T-helper 22 cell (primary cell): ENCODE data around the gene NEUROD1.

Experiments
- DNase-seq: peaks from one replicate; pipeline ENCODE4 v3.0.0-alpha.2; 2020; ENCODE audit warnings: low read depth

Gene NEUROD1

DNA sequence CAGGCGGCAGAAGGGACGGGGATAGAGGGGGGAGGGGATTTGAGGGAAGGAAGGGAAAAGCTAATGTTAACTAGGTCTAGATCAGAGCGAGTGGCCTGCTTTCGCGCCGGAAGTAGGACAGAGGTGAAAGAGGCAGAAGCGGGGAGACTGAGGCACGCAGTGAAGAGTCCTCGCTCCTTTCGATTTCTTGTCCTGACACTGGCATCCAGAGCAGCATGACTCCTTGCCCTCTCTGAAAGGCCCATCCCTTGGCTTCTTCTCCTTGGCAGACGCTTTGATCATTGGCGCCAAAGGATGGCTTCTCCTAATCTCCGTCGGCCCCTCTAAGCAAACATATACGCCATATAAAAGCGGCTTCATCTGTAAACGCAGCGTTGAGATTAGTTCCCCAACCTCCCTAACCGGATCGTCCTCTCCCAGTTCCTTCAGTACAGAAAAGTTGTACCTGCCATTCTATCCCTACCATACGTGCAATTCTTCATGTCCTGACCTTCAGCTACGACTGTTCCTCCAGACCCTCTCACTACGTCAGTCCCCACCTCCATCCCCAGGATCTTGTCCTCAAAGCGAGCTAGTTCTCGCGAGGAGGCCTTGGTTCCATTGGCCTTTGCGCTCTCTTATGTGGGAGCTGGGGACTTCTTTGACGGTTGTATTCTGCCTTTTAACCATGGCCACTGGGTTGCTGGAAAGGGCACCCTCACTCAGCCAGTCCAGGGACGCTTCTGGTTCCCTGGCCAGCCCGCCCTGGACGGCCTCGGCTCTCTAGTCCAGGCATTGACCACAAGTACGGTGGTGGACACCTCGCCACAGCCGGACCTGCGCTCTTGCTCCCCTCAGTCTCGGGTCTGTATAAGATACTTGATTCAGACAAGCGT is 857 bp upstream of the NEUROD1 start:
- DNase-seq, result no peak

DNA sequence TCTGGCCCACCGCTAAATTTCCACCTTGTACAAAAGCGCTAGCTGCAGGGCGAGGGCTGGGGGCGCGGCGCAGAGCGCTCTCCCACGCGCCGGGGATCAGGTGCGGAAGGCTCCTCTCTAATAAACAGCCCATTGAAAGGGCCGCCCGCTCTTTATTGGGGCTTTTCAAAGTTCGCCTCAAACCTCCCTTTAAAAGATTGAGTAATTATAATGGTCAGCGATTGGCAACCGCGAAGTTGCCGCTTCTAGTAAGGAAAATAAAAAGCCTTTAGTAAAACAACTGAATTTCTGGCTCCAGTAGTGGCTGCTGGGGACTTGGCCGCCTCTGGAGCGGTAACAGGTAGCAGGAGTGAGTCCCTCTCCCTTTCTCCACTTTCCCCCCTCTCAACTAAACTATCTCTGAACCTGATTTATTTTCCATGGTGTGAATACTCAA is 755 bp downstream of the NEUROD1 start:
- no peak for DNase-seq

DNA sequence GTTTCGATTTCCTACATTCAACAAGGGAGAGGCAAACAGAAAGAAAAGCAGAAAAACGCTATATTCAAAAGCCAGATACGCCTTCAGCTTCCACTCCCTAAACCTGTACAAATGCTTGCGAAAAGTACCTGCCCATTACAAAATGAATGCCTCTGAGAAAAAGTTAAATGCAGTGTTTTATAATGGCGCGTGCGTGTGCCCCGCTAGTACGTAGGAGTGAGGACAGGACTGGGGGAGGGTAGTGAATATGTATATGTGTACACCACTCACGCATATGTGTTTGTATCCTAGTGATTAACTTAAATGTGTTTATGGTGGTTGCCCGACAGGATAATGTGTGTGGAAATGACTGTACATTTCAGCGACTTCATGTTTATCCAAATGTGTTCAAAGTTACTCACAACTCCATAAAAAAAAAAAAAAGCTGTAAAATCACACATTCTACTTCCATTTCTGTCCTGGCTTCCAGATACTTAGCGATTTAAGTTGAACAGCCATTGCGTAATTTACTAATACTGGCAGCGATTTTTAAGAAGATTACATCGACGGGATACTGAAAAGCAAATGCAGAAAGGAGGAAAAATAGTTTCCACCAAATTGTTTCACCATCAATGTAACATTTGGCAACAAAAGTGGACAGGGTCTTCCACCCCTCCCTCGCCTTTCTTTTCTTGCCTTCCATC is 1.3 kb downstream of the NEUROD1 start:
- DNase-seq, result no peak

DNA sequence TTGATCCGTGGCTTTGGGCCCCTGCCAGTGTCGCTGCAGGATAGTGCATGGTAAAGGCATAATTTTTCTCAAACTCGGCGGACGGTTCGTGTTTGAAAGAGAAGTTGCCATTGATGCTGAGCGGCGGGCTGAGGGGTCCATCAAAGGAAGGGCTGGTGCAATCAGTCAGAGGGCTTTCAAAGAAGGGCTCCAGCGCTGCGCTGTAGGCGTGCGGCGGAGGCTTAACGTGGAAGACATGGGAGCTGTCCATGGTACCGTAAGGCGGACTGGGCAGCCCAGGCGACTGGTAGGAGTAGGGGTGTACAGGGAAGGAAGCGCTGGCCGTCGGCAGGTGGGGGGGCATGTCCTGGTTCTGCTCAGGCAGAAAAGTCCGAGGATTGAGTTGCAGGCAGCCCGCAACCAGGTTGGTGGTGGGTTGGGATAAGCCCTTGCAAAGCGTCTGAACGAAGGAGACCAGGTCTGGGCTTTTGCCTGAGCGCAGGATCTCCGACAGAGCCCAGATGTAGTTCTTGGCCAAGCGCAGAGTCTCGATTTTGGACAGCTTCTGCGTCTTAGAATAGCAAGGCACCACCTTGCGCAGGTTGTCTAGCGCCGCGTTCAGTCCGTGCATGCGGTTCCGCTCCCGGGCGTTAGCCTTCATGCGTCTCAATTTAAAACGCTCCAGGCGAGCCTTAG is 2.3 kb downstream of the NEUROD1 start:
- DNase-seq, result no peak

DNA sequence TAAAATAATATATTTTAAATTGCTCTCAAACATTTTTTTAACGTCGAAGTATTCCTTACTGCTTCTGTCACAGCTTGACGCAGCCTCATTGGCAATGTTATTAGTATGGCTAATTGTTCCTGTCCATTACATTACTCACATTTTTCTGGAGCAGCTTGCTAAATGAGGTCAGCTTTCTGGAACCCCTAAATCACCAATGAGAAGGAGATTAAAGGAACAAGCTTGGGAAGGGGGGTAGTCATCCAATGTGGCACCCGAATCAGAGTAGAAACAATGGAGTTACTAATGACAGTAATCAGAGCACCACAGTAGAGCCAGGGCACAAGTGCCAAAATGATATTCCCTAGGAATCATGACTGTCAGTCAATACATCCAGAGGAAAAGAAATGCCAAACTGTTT is 5.1 kb downstream of the NEUROD1 start:
- no peak for DNase-seq

DNA sequence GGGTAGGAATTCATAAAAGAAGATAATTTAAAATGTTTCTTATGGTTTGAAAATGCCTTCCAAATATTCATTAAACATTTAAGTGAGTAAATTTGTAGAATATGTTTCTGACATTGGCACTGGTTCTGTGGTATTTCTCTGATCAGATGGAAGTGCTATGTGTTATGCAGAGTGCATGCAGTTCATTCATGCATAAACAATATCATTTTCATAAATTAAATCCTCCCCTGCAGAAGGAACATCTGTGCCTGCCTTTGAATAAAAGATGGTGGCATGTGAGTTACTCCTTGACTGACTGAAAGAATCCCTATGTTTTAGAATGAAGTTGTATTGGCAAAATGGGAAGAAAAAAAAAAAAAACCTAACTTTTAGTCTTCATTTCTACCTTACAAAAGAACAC is 5.9 kb downstream of the NEUROD1 start:
- no peak for DNase-seq

DNA sequence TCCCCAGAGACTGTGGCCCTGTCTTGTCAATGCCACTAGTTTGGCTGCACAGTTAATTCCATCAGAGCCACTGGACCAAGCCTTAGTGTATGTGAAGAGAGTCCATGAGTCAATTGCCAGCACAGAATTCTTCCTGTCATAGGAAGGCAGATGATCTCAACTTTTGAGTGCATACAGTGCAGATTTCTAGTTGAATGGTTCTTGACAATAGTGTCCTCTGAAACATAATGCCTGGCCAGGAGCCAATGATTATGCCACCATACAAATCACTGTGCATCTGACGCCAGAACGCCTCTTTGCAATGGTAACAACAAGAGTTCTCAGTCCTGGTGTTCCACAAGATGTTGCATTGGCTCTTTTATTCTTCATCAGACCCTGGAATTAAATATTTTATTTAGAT is 7.1 kb downstream of the NEUROD1 start:
- no peak for DNase-seq

DNA sequence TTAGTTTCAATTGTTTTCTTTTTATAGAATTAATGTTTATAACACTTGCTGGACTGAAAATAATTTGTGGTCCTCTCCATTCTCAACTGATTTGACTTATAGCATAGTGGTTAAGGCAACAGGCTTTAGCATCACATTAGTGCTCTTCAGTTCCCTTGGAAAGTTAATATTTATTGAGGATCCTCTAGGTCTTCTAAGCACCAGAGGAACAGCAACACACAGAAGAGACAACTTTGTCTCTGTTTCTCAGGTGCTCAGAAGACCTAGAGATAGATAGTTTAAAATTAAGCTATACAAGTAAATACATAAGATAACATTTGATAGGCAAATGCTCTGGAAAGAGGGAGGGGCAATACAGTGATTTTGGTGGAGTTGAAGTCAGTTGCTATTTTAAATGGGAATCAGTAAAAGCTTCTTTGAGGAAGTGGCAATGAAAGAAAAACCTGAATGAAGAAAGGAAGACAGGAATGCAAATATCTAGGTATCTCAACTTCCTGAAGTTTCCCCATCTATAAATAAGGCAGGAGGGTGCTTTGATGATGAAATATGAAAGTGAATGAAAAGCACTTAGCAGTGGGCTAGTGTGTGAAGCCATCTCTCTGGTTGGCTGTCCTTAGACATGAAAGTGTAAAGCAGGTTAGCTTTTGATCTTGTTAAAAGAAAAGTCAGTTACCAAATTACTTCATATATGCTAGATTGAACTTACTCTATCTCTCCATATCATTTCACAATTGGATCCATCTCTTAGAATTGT is 7.9 kb downstream of the NEUROD1 start:
- no peak for DNase-seq

DNA sequence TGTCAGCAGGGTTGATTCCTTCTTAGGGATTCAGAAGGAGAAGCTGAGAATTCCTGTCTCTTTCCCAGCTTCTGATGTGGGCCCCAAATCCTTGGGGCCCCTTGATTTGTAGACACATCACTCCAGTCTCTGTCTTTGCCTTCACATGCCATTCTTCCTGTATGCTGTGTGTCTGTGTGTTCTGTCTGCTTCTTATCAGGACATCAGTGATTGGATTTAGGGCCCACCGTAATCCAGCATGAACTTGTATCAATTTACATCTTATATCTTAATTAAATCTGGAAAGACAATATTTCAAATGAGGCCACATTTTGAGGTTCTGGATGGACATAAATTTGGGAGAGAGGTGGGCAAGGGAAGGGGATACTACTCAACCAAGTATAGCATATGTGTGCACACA is 9.7 kb downstream of the NEUROD1 start:
- DNase-seq, result no peak

DNA sequence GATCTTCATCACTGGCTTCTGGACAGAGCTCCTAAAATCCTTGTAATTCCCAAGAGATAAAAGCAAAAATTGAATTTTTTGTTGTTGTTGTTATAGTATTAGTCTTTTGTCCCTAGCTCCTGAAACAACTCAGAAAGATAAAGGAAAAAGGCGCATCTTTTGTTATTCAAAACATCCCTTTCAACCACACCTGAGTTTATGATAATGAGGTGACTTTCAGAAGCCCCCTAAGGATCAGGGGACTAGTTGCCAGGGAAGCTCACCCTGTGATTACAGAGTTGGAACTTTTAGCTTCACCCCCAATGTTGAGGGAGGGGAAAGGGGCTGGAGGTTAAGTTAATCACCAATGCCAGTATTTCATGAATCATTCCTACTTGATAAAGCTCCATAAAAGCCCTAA is 13.1 kb downstream of the NEUROD1 start:
- DNase-seq, result no peak

DNA sequence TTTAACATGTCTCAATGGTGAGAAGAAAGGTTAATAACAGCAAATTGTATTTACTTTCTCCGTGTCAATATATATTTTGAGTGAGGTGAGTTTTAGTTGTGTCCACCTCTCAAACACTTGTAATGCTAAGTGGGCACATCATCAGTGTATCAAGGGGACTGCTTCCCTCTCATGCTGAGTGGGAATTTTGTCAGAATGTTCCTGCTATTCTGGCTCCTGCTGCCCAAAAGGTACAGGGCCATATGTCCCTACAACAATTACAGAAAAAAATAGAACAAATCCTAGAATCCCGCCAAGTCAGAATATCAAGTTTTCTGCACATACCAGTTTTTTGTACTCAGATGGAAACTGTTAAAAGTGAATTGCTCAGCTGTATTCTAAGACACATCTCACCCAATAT is 18.0 kb downstream of the NEUROD1 start:
- no peak for DNase-seq

DNA sequence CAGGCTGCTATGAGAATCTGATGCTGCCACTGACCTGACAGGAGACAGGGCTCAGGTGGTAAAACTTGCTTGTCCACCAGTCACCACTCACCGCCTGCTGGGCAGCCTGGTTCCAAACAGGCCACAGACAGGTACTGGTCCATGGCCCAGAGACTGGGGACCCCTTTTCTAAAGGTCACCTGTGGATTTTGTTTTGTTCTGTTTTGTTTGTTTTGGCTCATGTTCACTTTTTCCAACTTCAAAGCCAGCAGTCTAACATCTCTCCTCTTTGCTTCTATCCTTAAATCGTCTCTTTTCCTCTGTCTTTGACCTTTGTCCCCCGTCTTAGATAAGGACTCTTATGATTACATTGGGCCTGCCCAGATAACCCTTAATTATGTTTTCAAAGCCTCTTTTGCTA is 20.1 kb downstream of the NEUROD1 start:
- no peak for DNase-seq

DNA sequence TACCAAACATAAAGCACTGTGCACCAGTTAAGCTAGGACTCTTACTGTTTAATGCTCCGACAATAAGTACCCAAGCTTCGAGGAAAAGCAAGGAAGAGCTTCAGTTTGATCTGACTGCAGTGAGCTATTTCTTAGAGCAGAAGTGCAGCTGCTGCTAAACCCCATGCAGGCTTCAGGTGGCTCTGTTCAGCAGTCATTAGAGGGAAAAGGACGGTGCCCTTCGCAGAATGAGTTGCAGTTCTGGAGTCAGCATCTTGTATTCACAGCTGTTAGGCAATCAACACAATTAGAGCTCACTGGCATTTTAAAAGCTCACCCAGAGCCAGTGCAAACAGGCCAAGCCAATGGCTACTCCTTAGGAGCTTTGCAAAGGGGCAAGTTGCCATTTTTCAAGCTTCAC is 21.9 kb downstream of the NEUROD1 start:
- DNase-seq, result no peak

DNA sequence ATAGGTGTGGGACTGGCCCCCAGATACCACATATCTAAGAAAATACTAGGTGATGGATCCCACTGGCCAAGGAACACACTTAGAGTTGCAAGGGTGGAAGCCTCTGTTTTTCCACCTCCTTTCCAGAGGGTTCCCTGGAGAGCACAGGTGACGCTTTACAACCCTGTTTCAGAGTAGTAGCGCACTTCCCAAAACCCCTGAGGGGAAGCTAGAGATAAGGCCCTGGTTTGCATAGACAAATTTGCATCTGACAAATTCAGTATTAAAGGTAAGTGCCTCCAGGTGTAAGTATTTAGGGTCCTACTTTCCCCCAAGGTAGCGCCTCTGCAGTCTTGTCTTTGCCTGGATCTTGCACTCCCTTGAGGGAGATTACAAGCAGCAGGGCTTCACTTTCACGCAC is 22.9 kb downstream of the NEUROD1 start:
- no peak for DNase-seq

DNA sequence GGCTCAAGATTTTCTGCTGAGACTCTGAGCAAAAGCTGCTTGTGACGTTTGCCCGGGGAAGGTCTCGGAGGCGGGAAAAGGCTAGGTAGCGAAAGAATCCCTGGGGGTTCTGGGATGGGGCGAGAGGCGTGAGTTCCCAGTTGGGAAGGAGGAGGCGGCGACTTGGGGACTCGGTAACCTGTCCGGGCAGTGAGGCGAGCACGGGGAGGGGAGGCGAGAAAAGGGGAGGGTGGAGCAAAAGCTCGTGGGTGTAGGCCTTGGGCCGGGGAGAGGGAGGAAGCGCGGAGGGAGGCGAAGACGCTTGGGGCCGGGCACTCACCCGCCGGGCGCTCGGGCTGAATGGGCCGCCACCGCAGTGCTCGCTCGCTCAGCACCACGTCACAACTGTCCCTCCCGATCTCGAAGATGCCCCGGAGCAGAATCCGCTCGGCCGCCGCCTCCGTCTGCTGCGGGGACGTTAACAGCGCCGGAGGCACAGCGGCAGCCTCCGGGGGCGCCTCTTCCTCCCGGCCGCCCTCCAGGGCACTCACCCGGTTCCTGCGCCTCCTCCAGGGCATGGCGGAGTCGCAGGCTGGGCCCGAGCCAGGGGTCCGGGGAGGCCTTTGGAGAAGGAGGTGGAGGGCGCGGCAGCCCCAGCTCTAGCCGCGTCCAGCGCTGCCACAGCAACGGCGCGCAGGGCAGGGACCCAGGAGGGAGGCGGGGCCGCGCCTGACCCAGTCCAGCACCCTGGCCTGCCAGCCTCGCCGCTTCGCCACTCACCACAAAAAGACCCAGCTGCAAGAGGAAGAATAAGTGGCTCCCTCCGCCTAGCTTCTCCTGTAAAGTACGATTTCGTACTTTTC is 23.6 kb downstream of the NEUROD1 start, which contains the start of gene CERKL:
Gene CERKL, minus strand, starts transcription at position 656 of the 842 bp plus-strand sequence. Its CDS starts 99 bp downstream, at position 557.
- no peak for DNase-seq

DNA sequence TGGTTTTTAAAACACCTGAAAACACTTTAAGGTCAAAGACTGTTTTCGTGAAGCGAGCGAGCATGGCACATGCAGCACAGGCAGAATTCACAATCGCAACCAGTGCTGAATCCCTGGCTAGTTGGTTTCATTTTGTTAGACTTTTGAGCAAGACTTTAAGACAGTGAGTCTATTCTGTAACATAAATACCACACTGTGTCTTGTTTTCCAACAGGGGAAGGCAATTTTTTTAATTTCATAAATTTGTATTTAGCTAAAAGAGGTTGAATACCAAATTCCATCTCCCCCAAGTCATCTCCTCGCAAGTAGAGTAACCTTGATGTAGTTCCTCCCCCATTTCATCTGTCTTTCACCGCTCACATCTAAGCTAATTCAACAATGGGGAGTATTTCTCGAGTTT is 24.8 kb downstream of the NEUROD1 start:
- DNase-seq, result no peak

DNA sequence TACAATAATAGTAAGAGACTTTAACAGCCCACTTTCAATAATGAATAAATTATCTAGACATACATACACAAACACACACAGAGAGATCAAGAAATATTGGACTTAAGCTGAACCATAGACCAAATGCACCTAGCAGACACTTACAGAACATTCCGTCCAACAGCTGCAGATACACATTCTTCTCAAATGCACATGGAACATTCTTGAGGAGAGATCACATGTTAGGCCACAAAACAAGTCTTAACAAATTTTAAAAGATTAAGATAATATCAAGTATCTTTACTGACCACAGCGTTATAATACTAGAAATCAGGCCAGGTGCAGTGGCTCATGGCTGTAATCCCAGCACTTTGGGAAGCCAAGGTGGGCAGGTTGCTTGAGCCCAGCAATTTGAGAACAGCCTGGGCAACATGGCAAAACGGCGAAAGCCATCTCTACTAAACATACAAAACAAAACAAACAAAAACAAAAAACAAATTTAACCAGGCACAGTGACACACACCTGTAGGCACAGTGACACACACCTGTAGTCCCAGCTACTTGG is 30.8 kb downstream of the NEUROD1 start:
- DNase-seq, result no peak

DNA sequence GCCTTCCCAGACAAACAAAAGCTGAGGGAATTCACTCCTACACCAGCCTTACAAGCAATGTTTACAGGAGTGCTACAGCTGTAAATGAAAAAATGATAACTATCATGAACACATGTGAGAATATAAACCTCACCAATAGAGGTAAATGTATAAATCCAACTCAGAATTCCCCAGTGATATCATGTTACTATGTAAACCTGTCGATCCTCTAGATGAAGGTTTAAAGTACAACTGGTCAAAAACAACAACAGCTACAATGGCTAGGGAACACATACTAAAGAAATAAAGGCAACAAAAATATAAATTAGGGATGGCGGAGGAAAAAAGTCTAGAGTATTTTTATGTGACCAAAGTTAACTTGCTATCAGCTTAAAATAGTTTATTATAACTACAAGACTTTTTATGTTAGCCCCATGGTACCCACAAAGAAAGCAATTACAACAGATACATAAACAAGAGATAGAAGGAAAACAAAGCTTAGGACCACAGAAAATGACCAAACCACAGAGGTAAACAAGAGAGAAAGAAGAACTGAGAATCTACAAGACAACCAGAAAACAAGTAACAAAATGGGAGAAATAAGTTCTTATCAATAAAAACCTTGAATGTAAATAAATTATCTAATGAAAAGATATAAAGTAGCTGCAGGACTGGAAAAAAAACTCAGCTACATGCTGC is 31.7 kb downstream of the NEUROD1 start:
- DNase-seq, result no peak

DNA sequence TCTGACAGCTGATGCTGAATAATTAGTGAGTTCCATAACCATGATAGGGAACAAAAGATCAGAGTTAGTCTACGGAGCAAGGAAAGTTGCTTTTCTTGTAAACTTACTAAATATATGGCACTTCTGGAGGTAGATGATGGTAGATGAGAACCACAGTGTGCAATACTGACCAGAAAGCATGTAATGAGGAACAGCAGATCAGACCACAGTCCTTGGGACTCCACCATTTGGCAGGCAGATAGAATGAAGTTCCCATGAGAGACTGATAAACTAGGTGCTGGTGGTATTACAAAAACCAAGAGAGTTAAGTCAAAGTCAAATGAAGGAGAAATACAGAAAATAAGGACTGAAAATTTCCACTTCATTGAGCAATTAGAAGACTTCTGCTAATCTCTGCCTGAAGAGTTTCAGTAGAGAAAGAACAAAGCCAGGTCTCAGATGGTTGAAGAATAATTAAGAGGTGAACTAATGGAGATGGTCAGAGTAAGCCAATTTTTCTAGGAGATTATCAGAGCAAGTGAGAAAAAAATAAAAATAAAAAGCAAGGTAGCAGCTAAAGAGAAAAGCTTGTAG is 33.8 kb downstream of the NEUROD1 start:
- DNase-seq, result no peak

DNA sequence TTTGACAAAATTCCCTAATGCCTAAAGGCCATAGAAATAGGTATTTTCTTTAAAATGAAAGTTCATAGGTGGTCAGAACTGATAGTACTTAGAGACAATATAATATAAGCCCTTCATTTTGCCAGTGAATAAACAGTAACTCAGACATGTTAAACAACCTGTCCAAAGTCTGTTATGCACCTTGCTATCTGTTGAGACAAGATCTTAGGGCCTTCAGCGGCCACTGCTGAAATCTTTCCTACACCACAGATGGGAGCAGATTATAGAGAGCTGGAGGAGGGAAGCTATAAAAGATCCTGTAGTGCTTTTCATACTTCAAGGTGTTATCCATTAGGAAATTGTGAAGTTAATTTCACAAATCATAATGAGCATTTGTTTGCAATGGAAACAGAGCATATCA is 37.2 kb downstream of the NEUROD1 start:
- DNase-seq, result no peak
